GM18870 (cell line): ENCODE data around the gene OCIAD2.
A peak's percentile ranks its signal among the peaks of the same experiment; 100 is the strongest.
"Not testable (repeated sequence)": the region's sequence is repeated elsewhere in the genome, so short reads cannot be mapped to it uniquely, and the experiment has no call there.

Experiments
- ATAC-seq: cut with Tn5 transposase; IDR thresholded peaks from one replicate; pipeline ENCODE4 v1.9.1; 2021; ENCODE audit warnings: moderate library complexity; ENCODE audit not compliant: unreplicated experiment

OCIAD2 gene

GRCh38 chr4:48906206-48907173 is at the start of gene OCIAD2:
OCIAD2 (minus strand) TSS chr4:48906774; CDS start chr4:48904549, 2,225 bp downstream.
- ATAC-seq: peak; percentile 89

- ATAC-seq: no peak
These were observed 47.7 kb upstream of the OCIAD2 start for GRCh38 chr4:48954314-48954713.

- no peak for ATAC-seq
These were observed 43.1 kb upstream of the OCIAD2 start for GRCh38 chr4:48949518-48950219.

GRCh38 chr4:48949086-48949485 is 42.5 kb upstream of the OCIAD2 start:
- no peak for ATAC-seq

- no peak for ATAC-seq
These were observed 41.2 kb upstream of the OCIAD2 start for GRCh38 chr4:48947731-48948130.

GRCh38 chr4:48945981-48946380 is 39.4 kb upstream of the OCIAD2 start:
- ATAC-seq: no peak

- no peak for ATAC-seq
These were observed 38.2 kb upstream of the OCIAD2 start for GRCh38 chr4:48944756-48945241.

GRCh38 chr4:48944252-48944651 is 37.7 kb upstream of the OCIAD2 start:
- no peak for ATAC-seq

- ATAC-seq: no peak
These were observed 36.8 kb upstream of the OCIAD2 start for GRCh38 chr4:48943387-48943786.

GRCh38 chr4:48939785-48940184 is 33.2 kb upstream of the OCIAD2 start:
- ATAC-seq: no peak

GRCh38 chr4:48938831-48939230 is 32.3 kb upstream of the OCIAD2 start:
- no peak for ATAC-seq

- ATAC-seq: no peak
These were observed 30.5 kb upstream of the OCIAD2 start for GRCh38 chr4:48937033-48937432.

- no peak for ATAC-seq
These were observed 24.9 kb upstream of the OCIAD2 start for GRCh38 chr4:48931459-48931858.

- no peak for ATAC-seq
These were observed 24.1 kb upstream of the OCIAD2 start for GRCh38 chr4:48930654-48931053.

- no peak for ATAC-seq
These were observed 17.8 kb upstream of the OCIAD2 start for GRCh38 chr4:48924416-48924815.

- not testable (repeated sequence) for ATAC-seq
These were observed 16.5 kb upstream of the OCIAD2 start for GRCh38 chr4:48923065-48923464.

GRCh38 chr4:48914311-48914710 is 7.7 kb upstream of the OCIAD2 start:
- no peak for ATAC-seq

- ATAC-seq: no peak
These were observed 6.8 kb upstream of the OCIAD2 start for GRCh38 chr4:48913346-48913745.

GRCh38 chr4:48912349-48912748 is 5.8 kb upstream of the OCIAD2 start:
- no peak for ATAC-seq

- ATAC-seq: no peak
These were observed 3.9 kb upstream of the OCIAD2 start for GRCh38 chr4:48910511-48910910.

- ATAC-seq: no peak
These were observed 3.1 kb upstream of the OCIAD2 start for GRCh38 chr4:48909697-48910096.

- ATAC-seq: no peak
These were observed 2.1 kb upstream of the OCIAD2 start for GRCh38 chr4:48908687-48909086.
